CD8-positive, alpha-beta memory T cell (primary cell): ENCODE measurements around the gene CAT. TPM values are rescaled to one million over a fixed set of nuclear protein-coding genes. Genes with fewer than 3 reads are reported as not detected.

Source experiments
- CTCF ChIA-PET: fragments of 350-600 bp; sonication (Branson Sonifier 250); formaldehyde crosslinking; loops from one replicate; lab custom pipeline; 2021; ENCODE audit warnings: antibody characterized with exemption; lab: Charles Lee
- POLR2A ChIA-PET: fragments of 350-600 bp; sonication (Branson Sonifier 250); formaldehyde crosslinking; loops from one replicate; lab custom pipeline; 2021; ENCODE audit warnings: antibody characterized with exemption; lab: Charles Lee
- DNase-seq, 5 donors: peaks; one replicate each; pipeline versions ENCODE4 v3.0.0 to v3.0.0-alpha.2; 2020 to 2022; ENCODE audit warnings: mixed read lengths in 1 of 5
- H3K27ac ChIP-seq: one replicate; pipeline ENCODE4 v1.7.0; 2013; ENCODE audit warnings: low read depth, mild to moderate bottlenecking, low read length, moderate library complexity
- H3K27me3 ChIP-seq: 2 replicates; pipeline ENCODE4 v1.7.0; 2013; ENCODE audit warnings: low read length, mild to moderate bottlenecking; ENCODE audit not compliant: insufficient read depth, poor library complexity, severe bottlenecking
- H3K36me3 ChIP-seq: 2 replicates; pipeline ENCODE4 v1.7.0; 2013; ENCODE audit warnings: mild to moderate bottlenecking, low read length, moderate library complexity; ENCODE audit not compliant: insufficient read depth
- H3K4me1 ChIP-seq: 2 replicates; pipeline ENCODE4 v1.7.0; 2013; ENCODE audit warnings: mild to moderate bottlenecking, low read length, moderate library complexity; ENCODE audit not compliant: insufficient read depth
- H3K4me3 ChIP-seq: 2 replicates; pipeline ENCODE4 v1.7.0; 2013; ENCODE audit warnings: mild to moderate bottlenecking, low read length
- H3K9me3 ChIP-seq: 2 replicates; pipeline ENCODE4 v1.7.0; 2013; ENCODE audit warnings: mild to moderate bottlenecking, low read length
- H3K27ac Mint-ChIP-seq, 8 donors: one replicate each; pipeline ENCODE4 v1.8.0; 2020 to 2021; ENCODE audit warnings: mixed read lengths in 8 of 8, mild to moderate bottlenecking in 6 of 8, inconsistent platforms in 3 of 8, moderate library complexity in 3 of 8
- H3K27me3 Mint-ChIP-seq, 2 donors: one replicate each; pipeline ENCODE4 v1.8.0; 2020 to 2021; ENCODE audit warnings: mixed read lengths in 2 of 2, mild to moderate bottlenecking in 1 of 2, moderate library complexity in 1 of 2
- H3K36me3 Mint-ChIP-seq, 3 donors: one replicate each; pipeline ENCODE4 v1.8.0; 2020 to 2021; ENCODE audit warnings: mixed read lengths in 3 of 3, inconsistent platforms in 1 of 3, mild to moderate bottlenecking in 1 of 3
- H3K4me1 Mint-ChIP-seq, 3 donors: one replicate each; pipeline ENCODE4 v1.8.0; 2020 to 2021; ENCODE audit warnings: mixed read lengths in 3 of 3, inconsistent platforms in 1 of 3, mild to moderate bottlenecking in 1 of 3
- H3K4me3 Mint-ChIP-seq, 7 donors: one replicate each; pipeline ENCODE4 v1.8.0; 2020 to 2021; ENCODE audit warnings: mixed read lengths in 7 of 7, mild to moderate bottlenecking in 6 of 7, moderate library complexity in 4 of 7, inconsistent platforms in 2 of 7
- H3K9me3 Mint-ChIP-seq, 5 donors: one replicate each; pipeline ENCODE4 v1.8.0; 2020 to 2022; ENCODE audit warnings: mixed read lengths in 5 of 5, mild to moderate bottlenecking in 3 of 5, moderate library complexity in 2 of 5, inconsistent platforms in 1 of 5
- polyA plus RNA-seq: library from polyadenylated mRNA; unstranded; fragments of 300-500 nt; fragmentation: Illumina TruSeq; gene quantifications from one replicate; pipeline ENCODE4 v1.2.3, GENCODE V29; 2021
- total RNA-seq, 2 experiments: library from RNA; stranded (reverse); gene quantifications; one replicate each; pipeline ENCODE4 v1.2.3, GENCODE V29; 2021

Gene CAT
- total and polyA plus RNA-seq, 3 experiments from 2014 or later = 21.8 to 80.4 (median 23.4) TPM

DNA sequence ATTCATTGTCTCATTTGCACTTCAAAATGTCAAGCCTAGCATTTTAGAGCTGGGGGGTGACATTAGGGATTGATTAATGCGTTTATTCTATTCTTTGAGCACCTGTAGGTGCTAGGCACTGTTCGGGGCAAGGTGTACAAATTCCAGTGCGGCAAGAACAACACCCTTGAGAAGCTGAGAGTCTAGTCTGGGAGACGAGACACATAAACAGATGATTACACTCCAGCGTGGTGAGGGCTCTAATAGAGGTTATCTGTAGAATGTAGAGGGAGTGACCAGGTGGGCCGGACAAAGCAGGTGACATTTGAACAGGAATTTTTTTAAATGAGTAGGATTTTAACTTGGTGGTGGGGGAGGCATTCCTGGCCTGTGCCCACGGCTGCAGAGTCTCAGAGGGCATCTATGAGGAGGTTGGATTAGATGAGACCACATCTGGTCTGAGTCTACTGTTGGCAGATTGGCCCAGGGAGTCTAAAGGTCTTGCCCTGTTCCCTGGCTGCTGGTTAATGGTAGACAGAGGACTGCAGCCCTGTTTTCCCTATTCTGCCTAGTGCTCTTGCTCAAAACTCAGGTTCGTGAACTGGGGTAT, 970 bp downstream of the CAT start:
- peaks cover 18% of the 10 kb centered on the region for H3K4me1 ChIP-seq
- no peaks in the 10 kb centered on the region for H3K9me3 Mint-ChIP-seq
- peak overlapping the region; percentile 77 for H3K4me3 ChIP-seq
- peak overlapping the region; percentile 95 to 99 (median 97) for H3K4me3 Mint-ChIP-seq
- H3K36me3 Mint-ChIP-seq = peaks cover 0 to 11% (median 0%) of the 10 kb centered on the region in 3 donors
- peaks cover 0 to 5% of the 10 kb centered on the region in 2 donors for H3K27me3 Mint-ChIP-seq
- H3K27me3 ChIP-seq = no peaks in the 10 kb centered on the region
- no peaks in the 10 kb centered on the region for H3K36me3 ChIP-seq
- peak overlapping the region; percentile 75 for H3K27ac ChIP-seq
- no peaks in the 10 kb centered on the region for H3K9me3 ChIP-seq
- ChIA-PET CTCF (interaction anchor here (1.8 kb wide), 1 partner anchor 12 kb away, joined by 4 read pairs; no protein-coding TSS in a partner anchor), POLR2A (no interaction called here)
- peak overlapping the region; percentile 81 to 97 (median 93) for H3K27ac Mint-ChIP-seq
- H3K4me1 Mint-ChIP-seq = peaks cover 38 to 61% (median 58%) of the 10 kb centered on the region in 3 donors
- DNase-seq = no peak

DNA sequence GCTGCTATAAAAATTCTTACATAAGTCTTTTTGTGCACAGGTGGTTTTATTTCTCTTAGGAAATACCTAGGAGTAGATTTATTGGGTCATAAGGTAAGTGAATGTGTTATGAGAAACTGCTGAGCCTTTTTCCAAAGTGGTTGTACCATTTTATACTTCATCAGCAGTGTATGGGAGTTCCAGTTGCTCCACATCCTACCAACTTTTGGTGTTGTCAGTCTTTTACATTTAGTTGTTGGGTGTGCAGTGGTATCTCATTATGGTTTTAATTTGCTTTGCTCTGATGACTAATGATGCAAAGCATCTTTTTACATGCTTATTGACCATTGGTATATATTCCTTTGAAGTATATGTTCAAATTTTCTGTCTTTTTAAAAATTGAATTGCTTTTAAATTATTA, 3.1 kb downstream of the CAT start:
- no peaks in the 10 kb centered on the region for H3K9me3 ChIP-seq
- ChIA-PET POLR2A (no interaction called here), CTCF (no interaction called here)
- H3K27me3 Mint-ChIP-seq = peaks cover 0 to 5% of the 10 kb centered on the region in 2 donors
- H3K4me1 ChIP-seq = peaks cover 18% of the 10 kb centered on the region
- H3K27ac ChIP-seq = no peak overlapping the region
- peaks cover 0 to 11% (median 0%) of the 10 kb centered on the region in 3 donors for H3K36me3 Mint-ChIP-seq
- peaks cover 47 to 78% (median 74%) of the 10 kb centered on the region in 3 donors for H3K4me1 Mint-ChIP-seq
- no peak overlapping the region for H3K4me3 Mint-ChIP-seq
- H3K4me3 ChIP-seq = no peak overlapping the region
- no peak for DNase-seq
- no peaks in the 10 kb centered on the region for H3K27me3 ChIP-seq
- no peaks in the 10 kb centered on the region for H3K9me3 Mint-ChIP-seq
- no peaks in the 10 kb centered on the region for H3K36me3 ChIP-seq
- no peak overlapping the region for H3K27ac Mint-ChIP-seq

DNA sequence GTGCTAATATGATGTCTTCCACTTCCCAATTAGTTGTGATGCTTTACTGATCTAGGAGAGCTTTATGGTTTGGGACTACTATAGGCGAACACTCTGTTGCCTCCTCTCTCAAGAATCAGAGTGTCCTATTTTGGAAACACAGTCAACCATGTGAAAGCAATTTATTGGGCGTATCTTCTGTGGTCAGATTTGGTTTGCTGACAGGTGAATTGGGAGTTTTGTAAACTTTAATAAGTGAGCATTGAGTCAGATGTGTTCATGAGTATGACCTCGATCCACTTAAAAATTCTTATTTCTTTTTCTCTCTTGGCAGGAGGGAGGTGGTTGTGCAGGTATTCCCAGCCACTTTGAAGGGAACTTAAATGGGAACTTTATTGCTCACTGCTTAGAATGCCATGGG, 4.4 kb downstream of the CAT start:
- DNase-seq = no peak
- ChIA-PET CTCF (no interaction called here), POLR2A (no interaction called here)
- Histone ChIP-seq H3K27ac (no peak overlapping the region), H3K9me3 (no peaks in the 10 kb centered on the region), H3K4me1 (peaks cover 15% of the 10 kb centered on the region), H3K4me3 (no peak overlapping the region), H3K36me3 (no peaks in the 10 kb centered on the region), H3K27me3 (no peaks in the 10 kb centered on the region)
- Mint-ChIP-seq H3K9me3 (no peaks in the 10 kb centered on the region), H3K4me1 (peaks cover 54 to 84% (median 81%) of the 10 kb centered on the region in 3 donors), H3K27me3 (peaks cover 0 to 5% of the 10 kb centered on the region in 2 donors), H3K27ac (no peak overlapping the region), H3K36me3 (peaks cover 0 to 12% (median 2%) of the 10 kb centered on the region in 3 donors), H3K4me3 (no peak overlapping the region)

DNA sequence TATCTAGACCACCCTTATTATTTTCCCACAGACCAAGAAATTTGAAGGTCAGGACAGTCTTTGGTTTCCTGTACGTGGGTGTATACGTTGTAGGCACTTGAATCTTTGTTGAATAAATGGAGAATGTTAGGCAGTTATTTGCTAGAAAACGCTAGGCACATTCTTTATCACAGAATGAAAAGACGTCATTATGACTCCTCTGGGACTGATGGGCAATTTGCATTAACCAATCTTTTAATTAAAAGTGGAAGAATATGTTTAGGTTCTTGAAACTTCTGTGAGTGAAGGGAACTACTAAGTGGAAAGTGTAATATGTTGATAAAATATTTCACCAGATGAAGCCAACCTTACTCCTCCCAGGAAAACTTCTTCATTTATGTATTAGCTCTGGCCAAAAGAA, 5.7 kb downstream of the CAT start:
- Histone ChIP-seq H3K27me3 (no peaks in the 10 kb centered on the region), H3K4me3 (no peak overlapping the region), H3K4me1 (peaks cover 22% of the 10 kb centered on the region), H3K27ac (no peak overlapping the region), H3K36me3 (no peaks in the 10 kb centered on the region), H3K9me3 (no peaks in the 10 kb centered on the region)
- H3K27me3 Mint-ChIP-seq = peaks cover 0 to 1% of the 10 kb centered on the region in 2 donors
- H3K36me3 Mint-ChIP-seq = peaks cover 0 to 7% (median 2%) of the 10 kb centered on the region in 3 donors
- H3K9me3 Mint-ChIP-seq = no peaks in the 10 kb centered on the region
- H3K4me1 Mint-ChIP-seq = peaks cover 58 to 84% (median 82%) of the 10 kb centered on the region in 3 donors
- DNase-seq = no peak
- H3K27ac Mint-ChIP-seq = peak overlapping the region in 1 of 8 donors; percentile 50
- CTCF ChIA-PET = interaction anchor here (1.5 kb wide), 2 partner anchors 15 to 270 kb away, joined by 3 to 5 read pairs; no protein-coding TSS in a partner anchor
- H3K4me3 Mint-ChIP-seq = no peak overlapping the region
- POLR2A ChIA-PET = no interaction called here

DNA sequence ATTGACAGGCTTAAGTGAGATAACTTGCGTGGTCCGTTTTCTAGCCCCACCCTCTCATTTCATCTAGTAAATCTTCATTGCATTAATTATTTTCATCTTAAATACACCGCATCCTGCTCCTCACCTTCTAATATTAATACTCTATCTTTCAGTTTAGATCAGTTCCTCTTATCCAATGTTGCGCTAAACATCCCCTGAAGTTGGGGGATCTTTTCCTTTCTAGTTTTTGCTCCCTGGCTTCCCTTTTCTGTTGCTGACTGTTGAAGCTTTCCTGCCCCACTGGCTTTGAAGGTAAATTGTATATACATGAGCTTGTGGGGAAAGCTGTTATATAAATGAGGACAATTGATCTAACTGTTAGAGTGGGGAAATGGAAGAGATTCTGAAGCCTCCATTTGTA, 7.2 kb downstream of the CAT start:
- Mint-ChIP-seq H3K4me1 (peaks cover 47 to 80% (median 69%) of the 10 kb centered on the region in 3 donors), H3K27me3 (peaks cover 0 to 1% of the 10 kb centered on the region in 2 donors)
- POLR2A ChIA-PET = no interaction called here

DNA sequence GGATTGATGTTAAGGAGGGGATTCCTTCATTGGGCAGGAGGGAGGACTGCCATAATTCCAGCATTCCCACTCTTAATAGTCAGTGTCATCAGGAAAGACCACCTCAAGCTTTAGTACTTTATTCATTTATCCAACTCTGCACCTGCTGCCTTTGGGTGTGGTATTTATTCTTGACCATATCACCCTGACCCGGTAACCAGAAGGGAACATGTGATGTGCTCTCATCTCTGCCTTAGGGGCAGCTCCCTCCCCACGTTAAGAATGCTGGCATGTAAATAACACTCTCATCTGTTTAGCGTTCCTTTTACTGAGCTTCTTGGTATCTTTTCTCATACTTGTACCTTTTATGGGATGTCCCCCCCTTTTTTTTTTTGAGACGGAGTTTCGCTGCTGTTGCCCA, 7.7 kb downstream of the CAT start:
- Histone ChIP-seq H3K9me3 (no peaks in the 10 kb centered on the region), H3K4me1 (peaks cover 13% of the 10 kb centered on the region), H3K27ac (no peak overlapping the region), H3K27me3 (no peaks in the 10 kb centered on the region), H3K4me3 (no peak overlapping the region), H3K36me3 (peaks cover 14% of the 10 kb centered on the region)
- ChIA-PET CTCF (no interaction called here), POLR2A (no interaction called here)
- Mint-ChIP-seq H3K4me1 (peaks cover 43 to 76% (median 65%) of the 10 kb centered on the region in 3 donors), H3K27me3 (no peaks in the 10 kb centered on the region), H3K9me3 (no peaks in the 10 kb centered on the region), H3K4me3 (no peak overlapping the region), H3K36me3 (peaks cover 0 to 23% (median 8%) of the 10 kb centered on the region in 3 donors), H3K27ac (no peak overlapping the region)
- no peak for DNase-seq

More for the DNA sequence above, 7.2 kb downstream of the CAT start:
- H3K27ac ChIP-seq = no peak overlapping the region
- Mint-ChIP-seq H3K4me3 (no peak overlapping the region), H3K9me3 (no peaks in the 10 kb centered on the region), H3K27ac (no peak overlapping the region), H3K36me3 (peaks cover 0 to 19% (median 8%) of the 10 kb centered on the region in 3 donors)
- peaks cover 11% of the 10 kb centered on the region for H3K36me3 ChIP-seq
- H3K9me3 ChIP-seq = no peaks in the 10 kb centered on the region
- CTCF ChIA-PET = interaction anchor here (1.5 kb wide), 1 partner anchor 272 kb away, joined by 5 read pairs; no protein-coding TSS in a partner anchor
- no peak for DNase-seq
- no peaks in the 10 kb centered on the region for H3K27me3 ChIP-seq
- H3K4me3 ChIP-seq = no peak overlapping the region
- peaks cover 13% of the 10 kb centered on the region for H3K4me1 ChIP-seq

DNA sequence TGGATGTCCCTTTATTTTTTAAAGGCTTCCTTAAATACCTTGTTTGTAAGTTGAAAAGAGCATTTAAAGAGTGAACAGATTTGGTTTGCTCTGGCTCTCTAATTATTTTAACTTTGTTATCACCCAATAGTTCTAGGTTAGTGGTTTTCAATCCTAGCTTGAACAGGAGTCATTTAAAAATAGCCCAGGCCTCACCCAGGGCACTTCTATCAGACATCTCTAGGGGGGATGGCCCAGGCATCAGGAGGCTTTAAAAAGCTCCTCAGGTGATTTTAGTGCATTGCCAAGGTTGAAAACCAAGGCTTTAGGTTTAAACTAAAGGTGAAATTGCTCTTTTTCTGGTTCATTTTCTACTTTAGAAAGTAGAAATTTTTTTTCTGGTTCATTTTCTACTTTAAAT, 8.3 kb downstream of the CAT start:
- Histone ChIP-seq H3K4me1 (peaks cover 13% of the 10 kb centered on the region), H3K9me3 (no peaks in the 10 kb centered on the region), H3K4me3 (no peak overlapping the region), H3K36me3 (peaks cover 18% of the 10 kb centered on the region), H3K27me3 (no peaks in the 10 kb centered on the region), H3K27ac (no peak overlapping the region)
- no peaks in the 10 kb centered on the region for H3K27me3 Mint-ChIP-seq
- H3K4me1 Mint-ChIP-seq = peaks cover 43 to 74% (median 60%) of the 10 kb centered on the region in 3 donors
- H3K4me3 Mint-ChIP-seq = no peak overlapping the region
- DNase-seq = no peak
- peaks cover 4 to 30% (median 13%) of the 10 kb centered on the region in 3 donors for H3K36me3 Mint-ChIP-seq
- POLR2A ChIA-PET = no interaction called here
- CTCF ChIA-PET = no interaction called here
- H3K9me3 Mint-ChIP-seq = no peaks in the 10 kb centered on the region
- H3K27ac Mint-ChIP-seq = peak overlapping the region in 1 of 8 donors; percentile 76

DNA sequence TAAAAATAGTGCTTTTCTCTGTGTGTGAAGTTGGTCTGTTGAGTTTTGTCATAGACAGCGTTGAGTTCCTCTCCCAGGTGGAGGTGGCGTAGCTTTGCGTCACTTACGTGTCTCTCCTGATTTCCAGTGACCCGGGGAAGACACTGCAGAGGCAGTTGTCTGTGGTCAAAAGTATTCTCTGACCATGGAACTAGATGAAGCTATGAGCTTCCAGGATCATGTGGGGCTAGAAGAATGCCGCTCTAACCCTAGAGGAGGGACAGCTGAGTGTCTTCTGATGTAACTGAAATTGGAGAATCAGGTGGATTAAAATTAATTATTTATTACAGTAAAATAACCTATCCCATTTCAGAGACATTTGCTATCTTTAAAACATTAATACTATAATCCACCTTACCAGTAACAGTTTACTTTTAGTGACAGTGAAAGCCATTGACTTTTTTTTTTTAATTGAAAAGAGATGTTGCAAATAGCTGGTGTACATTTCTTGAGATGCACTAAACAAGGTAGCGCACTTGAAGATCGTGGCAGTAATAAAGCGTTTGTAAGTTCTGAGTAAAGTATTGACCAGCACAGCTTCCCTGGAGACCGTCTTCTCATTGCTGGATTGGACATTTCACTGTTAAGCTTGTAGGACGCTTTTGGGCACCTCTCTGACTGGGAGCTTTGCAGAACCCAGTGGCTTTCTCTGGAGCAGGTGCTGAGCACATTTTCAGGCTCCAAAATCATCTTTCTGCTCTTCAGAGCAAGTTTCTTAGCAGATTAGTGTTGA, 9.7 kb downstream of the CAT start:
- ChIA-PET POLR2A (no interaction called here), CTCF (no interaction called here)
- Mint-ChIP-seq H3K4me1 (peaks cover 39 to 64% (median 52%) of the 10 kb centered on the region in 3 donors), H3K36me3 (peaks cover 8 to 43% (median 18%) of the 10 kb centered on the region in 3 donors), H3K27ac (peak overlapping the region in 4 of 8 donors; percentile 7 to 87 (median 49)), H3K4me3 (peak overlapping the region in 4 of 7 donors; percentile 4 to 28 (median 13)), H3K27me3 (no peaks in the 10 kb centered on the region), H3K9me3 (no peaks in the 10 kb centered on the region)
- H3K27ac ChIP-seq = no peak overlapping the region
- DNase-seq = no peak
- peaks cover 13% of the 10 kb centered on the region for H3K4me1 ChIP-seq
- no peaks in the 10 kb centered on the region for H3K27me3 ChIP-seq
- H3K36me3 ChIP-seq = peaks cover 21% of the 10 kb centered on the region
- no peaks in the 10 kb centered on the region for H3K9me3 ChIP-seq
- no peak overlapping the region for H3K4me3 ChIP-seq
